ENCODE data around the gene SAE1. TPM values are rescaled to one million over a fixed set of nuclear protein-coding genes. Genes with fewer than 3 reads are reported as not detected.
A peak's percentile ranks its signal among the peaks of the same experiment; 100 is the strongest.

SAE1 gene
- polyA plus RNA-seq, 2 of the 4 experiments (the other 2 are of a cell fraction) = 206 to 249 TPM

DNA sequence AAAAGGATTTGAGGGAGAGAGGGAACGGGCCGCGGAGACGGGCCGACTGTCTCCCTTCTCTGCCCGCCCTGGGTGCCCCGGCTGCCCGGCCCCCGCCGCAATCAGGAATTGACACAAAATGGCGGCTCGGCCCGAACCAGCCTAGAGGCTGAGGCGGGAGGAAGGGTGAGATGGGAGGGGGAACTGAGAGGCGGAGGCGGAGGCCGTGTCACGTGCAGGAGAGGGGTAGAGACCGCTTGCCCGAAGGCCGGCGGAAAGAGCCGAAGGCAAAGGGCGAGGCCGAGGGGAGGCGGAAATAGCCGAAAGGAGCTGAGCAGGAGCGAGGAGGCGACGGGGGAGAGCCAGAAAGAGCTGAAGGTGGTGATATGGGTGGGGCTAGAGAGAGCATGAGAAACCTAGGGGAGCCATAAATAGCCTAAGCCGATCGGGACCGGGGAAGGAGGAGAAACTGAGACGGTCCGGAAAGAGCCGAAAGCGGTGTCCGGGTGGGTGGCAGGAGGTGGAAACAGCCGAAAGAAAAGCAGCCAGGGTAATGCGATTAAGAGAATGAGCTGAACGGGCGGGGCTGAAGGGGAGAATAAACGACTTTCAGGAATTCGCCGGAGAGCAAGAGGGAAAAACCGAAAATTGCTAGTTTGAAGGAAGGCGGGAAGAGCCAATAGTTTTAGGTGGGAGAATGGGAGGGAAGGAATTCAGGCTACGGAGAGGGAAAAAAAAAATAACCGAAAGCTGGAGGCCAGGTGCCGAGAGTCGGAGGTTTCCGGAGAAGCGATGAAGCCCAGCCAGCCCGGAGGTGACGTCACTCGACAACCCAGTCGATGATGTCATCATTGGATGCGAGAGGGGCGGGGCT is 17.4 kb upstream of the SAE1 start, which contains the start of gene ZC3H4:
Gene ZC3H4 (minus strand): TSS at position 780 of the 853 bp plus-strand sequence. CDS start 1,192 bp downstream, outside the sequence.
- peak; percentile 88 for FAIRE-seq
- 1% methylated on average over 59 of the region's 59 CpGs for WGBS (ENCODE audit: missing lambda C conversion rate)
- TF ChIP-seq, protein P1, sequence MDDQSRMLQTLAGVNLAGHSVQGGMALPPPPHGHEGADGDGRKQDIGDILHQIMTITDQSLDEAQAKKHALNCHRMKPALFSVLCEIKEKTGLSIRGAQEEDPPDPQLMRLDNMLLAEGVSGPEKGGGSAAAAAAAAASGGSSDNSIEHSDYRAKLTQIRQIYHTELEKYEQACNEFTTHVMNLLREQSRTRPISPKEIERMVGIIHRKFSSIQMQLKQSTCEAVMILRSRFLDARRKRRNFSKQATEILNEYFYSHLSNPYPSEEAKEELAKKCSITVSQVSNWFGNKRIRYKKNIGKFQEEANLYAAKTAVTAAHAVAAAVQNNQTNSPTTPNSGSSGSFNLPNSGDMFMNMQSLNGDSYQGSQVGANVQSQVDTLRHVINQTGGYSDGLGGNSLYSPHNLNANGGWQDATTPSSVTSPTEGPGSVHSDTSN (IDR thresholded peaks at IDR 0.05) = peak; percentile 71; the same call in 1 of the 2 replicates
- TF ChIP-seq CBX8 (IDR thresholded peaks at IDR 0.05) = no peak
- peak; percentile 75 for TF ChIP-seq POLR2A (IDR thresholded peaks at IDR 0.05; ENCODE audit: low read length)
- TF ChIP-seq, protein P2, sequence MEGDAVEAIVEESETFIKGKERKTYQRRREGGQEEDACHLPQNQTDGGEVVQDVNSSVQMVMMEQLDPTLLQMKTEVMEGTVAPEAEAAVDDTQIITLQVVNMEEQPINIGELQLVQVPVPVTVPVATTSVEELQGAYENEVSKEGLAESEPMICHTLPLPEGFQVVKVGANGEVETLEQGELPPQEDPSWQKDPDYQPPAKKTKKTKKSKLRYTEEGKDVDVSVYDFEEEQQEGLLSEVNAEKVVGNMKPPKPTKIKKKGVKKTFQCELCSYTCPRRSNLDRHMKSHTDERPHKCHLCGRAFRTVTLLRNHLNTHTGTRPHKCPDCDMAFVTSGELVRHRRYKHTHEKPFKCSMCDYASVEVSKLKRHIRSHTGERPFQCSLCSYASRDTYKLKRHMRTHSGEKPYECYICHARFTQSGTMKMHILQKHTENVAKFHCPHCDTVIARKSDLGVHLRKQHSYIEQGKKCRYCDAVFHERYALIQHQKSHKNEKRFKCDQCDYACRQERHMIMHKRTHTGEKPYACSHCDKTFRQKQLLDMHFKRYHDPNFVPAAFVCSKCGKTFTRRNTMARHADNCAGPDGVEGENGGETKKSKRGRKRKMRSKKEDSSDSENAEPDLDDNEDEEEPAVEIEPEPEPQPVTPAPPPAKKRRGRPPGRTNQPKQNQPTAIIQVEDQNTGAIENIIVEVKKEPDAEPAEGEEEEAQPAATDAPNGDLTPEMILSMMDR (IDR thresholded peaks at IDR 0.05) = no peak
- TF ChIP-seq JUN (IDR thresholded peaks at IDR 0.05) = peak; percentile 77 to 96; a peak in 3 of 5 replicates
- TF ChIP-seq KDM5A (IDR thresholded peaks at IDR 0.05) = no peak
- TF ChIP-seq MYC (IDR thresholded peaks at IDR 0.05; ENCODE audit: borderline replicate concordance, low read length) = peak; percentile 54
- TF ChIP-seq KDM1A (IDR thresholded peaks at IDR 0.05; ENCODE audit: low read depth) = no peak
- no peak for TF ChIP-seq RAD21 (conservative IDR thresholded peaks at IDR 0.05 in 1 of 2, IDR thresholded peaks at IDR 0.05 in 1 of 2)
- TF ChIP-seq, protein P3, sequence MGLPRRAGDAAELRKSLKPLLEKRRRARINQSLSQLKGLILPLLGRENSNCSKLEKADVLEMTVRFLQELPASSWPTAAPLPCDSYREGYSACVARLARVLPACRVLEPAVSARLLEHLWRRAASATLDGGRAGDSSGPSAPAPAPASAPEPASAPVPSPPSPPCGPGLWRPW (IDR thresholded peaks at IDR 0.05) = no peak
- TF ChIP-seq HOXA7 (CRISPR knock-in tag; IDR thresholded peaks at IDR 0.05) = no peak
- TF ChIP-seq NFE2L2 (conservative IDR thresholded peaks at IDR 0.05; ENCODE audit: low read length) = no peak
- TF ChIP-seq, protein P4, sequence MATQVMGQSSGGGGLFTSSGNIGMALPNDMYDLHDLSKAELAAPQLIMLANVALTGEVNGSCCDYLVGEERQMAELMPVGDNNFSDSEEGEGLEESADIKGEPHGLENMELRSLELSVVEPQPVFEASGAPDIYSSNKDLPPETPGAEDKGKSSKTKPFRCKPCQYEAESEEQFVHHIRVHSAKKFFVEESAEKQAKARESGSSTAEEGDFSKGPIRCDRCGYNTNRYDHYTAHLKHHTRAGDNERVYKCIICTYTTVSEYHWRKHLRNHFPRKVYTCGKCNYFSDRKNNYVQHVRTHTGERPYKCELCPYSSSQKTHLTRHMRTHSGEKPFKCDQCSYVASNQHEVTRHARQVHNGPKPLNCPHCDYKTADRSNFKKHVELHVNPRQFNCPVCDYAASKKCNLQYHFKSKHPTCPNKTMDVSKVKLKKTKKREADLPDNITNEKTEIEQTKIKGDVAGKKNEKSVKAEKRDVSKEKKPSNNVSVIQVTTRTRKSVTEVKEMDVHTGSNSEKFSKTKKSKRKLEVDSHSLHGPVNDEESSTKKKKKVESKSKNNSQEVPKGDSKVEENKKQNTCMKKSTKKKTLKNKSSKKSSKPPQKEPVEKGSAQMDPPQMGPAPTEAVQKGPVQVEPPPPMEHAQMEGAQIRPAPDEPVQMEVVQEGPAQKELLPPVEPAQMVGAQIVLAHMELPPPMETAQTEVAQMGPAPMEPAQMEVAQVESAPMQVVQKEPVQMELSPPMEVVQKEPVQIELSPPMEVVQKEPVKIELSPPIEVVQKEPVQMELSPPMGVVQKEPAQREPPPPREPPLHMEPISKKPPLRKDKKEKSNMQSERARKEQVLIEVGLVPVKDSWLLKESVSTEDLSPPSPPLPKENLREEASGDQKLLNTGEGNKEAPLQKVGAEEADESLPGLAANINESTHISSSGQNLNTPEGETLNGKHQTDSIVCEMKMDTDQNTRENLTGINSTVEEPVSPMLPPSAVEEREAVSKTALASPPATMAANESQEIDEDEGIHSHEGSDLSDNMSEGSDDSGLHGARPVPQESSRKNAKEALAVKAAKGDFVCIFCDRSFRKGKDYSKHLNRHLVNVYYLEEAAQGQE (IDR thresholded peaks at IDR 0.05) = peak; percentile 27
- no peak for TF ChIP-seq SREBF2 (IDR thresholded peaks at IDR 0.05)
- TF ChIP-seq, protein P5, sequence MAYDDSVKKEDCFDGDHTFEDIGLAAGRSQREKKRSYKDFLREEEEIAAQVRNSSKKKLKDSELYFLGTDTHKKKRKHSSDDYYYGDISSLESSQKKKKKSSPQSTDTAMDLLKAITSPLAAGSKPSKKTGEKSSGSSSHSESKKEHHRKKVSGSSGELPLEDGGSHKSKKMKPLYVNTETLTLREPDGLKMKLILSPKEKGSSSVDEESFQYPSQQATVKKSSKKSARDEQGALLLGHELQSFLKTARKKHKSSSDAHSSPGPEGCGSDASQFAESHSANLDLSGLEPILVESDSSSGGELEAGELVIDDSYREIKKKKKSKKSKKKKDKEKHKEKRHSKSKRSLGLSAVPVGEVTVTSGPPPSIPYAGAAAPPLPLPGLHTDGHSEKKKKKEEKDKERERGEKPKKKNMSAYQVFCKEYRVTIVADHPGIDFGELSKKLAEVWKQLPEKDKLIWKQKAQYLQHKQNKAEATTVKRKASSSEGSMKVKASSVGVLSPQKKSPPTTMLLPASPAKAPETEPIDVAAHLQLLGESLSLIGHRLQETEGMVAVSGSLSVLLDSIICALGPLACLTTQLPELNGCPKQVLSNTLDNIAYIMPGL (CRISPR knock-in tag; IDR thresholded peaks at IDR 0.05; ENCODE audit: borderline replicate concordance) = no peak
- no peak for TF ChIP-seq HEYL (CRISPR knock-in tag; IDR thresholded peaks at IDR 0.05)
- TF ChIP-seq GATA3 (IDR thresholded peaks at IDR 0.05; ENCODE audit: borderline replicate concordance) = 0 out of 2 replicates have a peak, but pooled peaks have one; percentile 16
- no peak for TF ChIP-seq ZC3H11A (IDR thresholded peaks at IDR 0.05)
- TF ChIP-seq CHD4 (IDR thresholded peaks at IDR 0.05; ENCODE audit: borderline replicate concordance) = no peak
- no peak for TF ChIP-seq POLR2AphosphoS2 (conservative IDR thresholded peaks at IDR 0.05; ENCODE audit: low read length)
- no peak for TF ChIP-seq ZNF302 (CRISPR knock-in tag; IDR thresholded peaks at IDR 0.05)
- no peak for TF ChIP-seq ZFP36 (IDR thresholded peaks at IDR 0.05; ENCODE audit: borderline replicate concordance, partially characterized antibody)
- TF ChIP-seq, protein P6, sequence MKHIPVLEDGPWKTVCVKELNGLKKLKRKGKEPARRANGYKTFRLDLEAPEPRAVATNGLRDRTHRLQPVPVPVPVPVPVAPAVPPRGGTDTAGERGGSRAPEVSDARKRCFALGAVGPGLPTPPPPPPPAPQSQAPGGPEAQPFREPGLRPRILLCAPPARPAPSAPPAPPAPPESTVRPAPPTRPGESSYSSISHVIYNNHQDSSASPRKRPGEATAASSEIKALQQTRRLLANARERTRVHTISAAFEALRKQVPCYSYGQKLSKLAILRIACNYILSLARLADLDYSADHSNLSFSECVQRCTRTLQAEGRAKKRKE (CRISPR knock-in tag; IDR thresholded peaks at IDR 0.05; ENCODE audit: low read depth) = no peak
- TF ChIP-seq ZSCAN20 (CRISPR knock-in tag; IDR thresholded peaks at IDR 0.05) = no peak
- TF ChIP-seq BHLHE40 (IDR thresholded peaks at IDR 0.05; ENCODE audit: low read depth, low read length) = peak; percentile 98
- no peak for TF ChIP-seq FOXS1 (CRISPR knock-in tag; IDR thresholded peaks at IDR 0.05)
- TF ChIP-seq, protein P7, sequence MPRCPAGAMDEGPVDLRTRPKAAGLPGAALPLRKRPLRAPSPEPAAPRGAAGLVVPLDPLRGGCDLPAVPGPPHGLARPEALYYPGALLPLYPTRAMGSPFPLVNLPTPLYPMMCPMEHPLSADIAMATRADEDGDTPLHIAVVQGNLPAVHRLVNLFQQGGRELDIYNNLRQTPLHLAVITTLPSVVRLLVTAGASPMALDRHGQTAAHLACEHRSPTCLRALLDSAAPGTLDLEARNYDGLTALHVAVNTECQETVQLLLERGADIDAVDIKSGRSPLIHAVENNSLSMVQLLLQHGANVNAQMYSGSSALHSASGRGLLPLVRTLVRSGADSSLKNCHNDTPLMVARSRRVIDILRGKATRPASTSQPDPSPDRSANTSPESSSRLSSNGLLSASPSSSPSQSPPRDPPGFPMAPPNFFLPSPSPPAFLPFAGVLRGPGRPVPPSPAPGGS (IDR thresholded peaks at IDR 0.05) = peak; percentile 90
- TF ChIP-seq ESRRA (IDR thresholded peaks at IDR 0.05; ENCODE audit: borderline replicate concordance, low read length) = no peak
- peak in 1 of 2 experiments; percentile 35; a peak in 2 of 4 replicates for TF ChIP-seq CEBPB (IDR thresholded peaks at IDR 0.05)

More for the DNA sequence above, 17.4 kb upstream of the SAE1 start, which contains the start of gene ZC3H4:
- ChIA-PET CTCF (interaction anchor here (0.7 to 5.0 kb wide), 16 partner anchors 9 to 315 kb away, joined by 3 to 39 read pairs (median 4); no protein-coding TSS in a partner anchor), POLR2A (interaction anchor here (0.6 to 2.3 kb wide), 39 partner anchors 9 to 502 kb away, joined by 3 to 23 read pairs (median 5); partner anchors contain the start of genes ARHGAP35, CCDC9, DACT3 and DHX34)
- peak; percentile 99 to 100 for DNase-seq (ENCODE audit: low read depth in 1 of 2, low spot score in 1 of 2)
- H3K4me1 ChIP-seq = peaks cover 27% of the 10 kb centered on the region
- peak; percentile 81 to 92 for ATAC-seq
- no peaks in the 10 kb centered on the region for H3K9me3 ChIP-seq
- H3K27ac ChIP-seq = peak within 1 kb of the TSS; percentile 99
- peak within 1 kb of the TSS; percentile 98 for H3K4me3 ChIP-seq
- H3K4me2 ChIP-seq = peak within 1 kb of the TSS; percentile 72
